T-helper 22 cell (primary cell): ENCODE data around the gene TUBB2A.
"Not testable (repeated sequence)": the region's sequence is repeated elsewhere in the genome, so short reads cannot be mapped to it uniquely, and the experiment has no call there.

ENCODE experiments used
- DNase-seq: peaks from one replicate; pipeline ENCODE4 v3.0.0-alpha.2; 2020; ENCODE audit warnings: low read depth

TUBB2A gene

GRCh38 chr6:3152689-3153088 is 4.7 kb downstream of the TUBB2A start:
- no peak for DNase-seq

- DNase-seq, result no peak
These were observed 5.7 kb downstream of the TUBB2A start for GRCh38 chr6:3151691-3152090.

DNA sequence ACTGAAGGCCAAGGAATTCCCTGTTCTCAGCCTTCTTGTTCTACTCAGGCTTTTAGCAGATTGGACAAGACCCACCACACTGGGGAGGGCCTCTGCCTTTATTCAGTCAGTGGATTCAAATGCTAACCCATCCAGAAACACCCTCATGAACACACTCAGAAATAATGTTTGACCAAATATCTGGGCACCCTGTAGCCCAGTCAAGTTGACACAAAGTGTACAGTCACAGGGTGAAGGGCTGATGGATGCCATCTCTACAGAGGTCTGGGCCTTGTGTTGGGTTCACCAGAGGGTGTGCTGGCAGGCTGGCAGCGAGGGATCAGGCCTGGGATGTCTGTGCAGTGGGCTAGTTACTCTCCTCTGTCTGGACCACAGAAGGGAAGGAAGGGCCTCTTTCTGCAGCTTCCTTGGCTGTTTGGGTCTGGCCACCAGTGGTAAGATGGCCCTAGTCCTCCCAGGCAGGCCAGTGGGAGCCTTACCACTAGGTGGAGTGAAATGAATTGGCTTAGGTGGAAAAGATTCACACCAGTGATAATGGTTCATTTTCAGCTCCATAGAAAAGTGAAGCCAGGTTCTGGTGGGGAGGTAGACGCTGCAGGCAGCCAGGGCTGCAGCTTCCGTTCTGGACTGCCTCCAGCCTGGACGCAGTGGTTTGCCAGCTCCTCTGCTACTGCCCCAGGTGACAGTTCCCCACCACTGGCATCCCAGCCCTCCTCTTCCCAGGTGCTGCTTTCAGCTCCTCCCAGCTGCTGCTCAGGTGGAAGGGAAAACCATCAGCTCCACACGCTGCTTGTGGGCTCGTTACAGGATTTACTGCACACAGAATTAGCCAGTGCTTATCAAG is 9.2 kb downstream of the TUBB2A start:
- no peak for DNase-seq

- DNase-seq, result no peak
These were observed 12.8 kb downstream of the TUBB2A start for GRCh38 chr6:3144571-3144970.

- no peak for DNase-seq
These were observed 14.2 kb downstream of the TUBB2A start for GRCh38 chr6:3143158-3143557.

DNA sequence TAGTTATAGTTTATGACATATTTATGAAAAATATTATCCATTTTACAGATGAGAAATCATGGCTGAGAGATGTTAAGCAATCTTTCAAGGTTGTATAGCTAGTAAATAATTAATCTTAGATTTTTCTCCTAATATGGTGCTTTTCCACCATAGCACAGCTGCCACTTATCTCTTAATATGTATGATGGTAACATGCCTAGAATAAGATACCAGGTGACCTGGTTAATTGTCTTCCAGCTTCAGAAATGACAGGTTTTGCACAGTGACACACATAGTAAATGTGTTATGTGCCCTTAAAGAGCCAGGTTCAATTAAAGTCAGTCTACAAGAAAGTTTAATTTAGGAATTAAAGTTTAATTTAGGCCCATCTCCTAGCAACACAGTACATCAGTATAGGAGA is 14.8 kb downstream of the TUBB2A start:
- no peak for DNase-seq

GRCh38 chr6:3140201-3140600 is 17.1 kb downstream of the TUBB2A start:
- DNase-seq, result no peak

- DNase-seq, result no peak
These were observed 18.0 kb downstream of the TUBB2A start for GRCh38 chr6:3139090-3139903.

- no peak for DNase-seq
These were observed 19.0 kb downstream of the TUBB2A start for GRCh38 chr6:3138341-3138740.

- not testable (repeated sequence) for DNase-seq
These were observed 19.5 kb downstream of the TUBB2A start for GRCh38 chr6:3137873-3138272.

GRCh38 chr6:3137057-3137777 is 20.1 kb downstream of the TUBB2A start:
- DNase-seq, result no peak

DNA sequence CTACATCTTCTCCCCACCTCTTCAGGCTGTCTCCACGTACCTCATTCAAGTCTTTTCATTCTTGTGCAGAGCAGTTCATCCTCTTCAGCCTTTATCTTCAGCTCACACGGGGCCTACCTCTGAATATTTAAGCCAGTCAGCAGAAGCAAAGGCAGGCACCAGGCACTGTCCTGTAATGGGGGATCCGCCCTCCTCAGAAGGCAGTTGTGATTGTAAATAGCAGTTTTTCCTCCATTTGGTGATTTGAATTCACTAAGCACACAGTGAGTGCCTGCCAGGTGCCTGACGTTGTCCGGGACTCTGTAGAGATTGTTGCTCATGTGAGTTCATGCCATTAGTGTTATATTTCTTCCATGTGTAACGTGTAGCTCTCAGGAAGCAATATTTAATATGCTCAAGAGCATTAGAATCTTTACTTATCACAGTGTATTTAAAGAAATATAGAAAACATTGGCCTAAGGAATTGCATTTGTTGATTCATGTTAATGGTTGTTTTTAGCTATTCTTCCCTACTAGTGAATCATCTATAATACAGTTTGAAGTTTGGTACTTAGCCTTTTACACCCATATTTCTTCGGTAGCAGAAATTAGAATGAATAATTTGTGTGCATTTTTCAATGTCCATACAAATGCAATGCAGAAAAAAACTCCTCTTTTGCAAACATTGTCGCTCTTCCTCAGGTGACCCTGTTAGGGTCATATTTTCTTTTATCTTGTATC is 20.9 kb downstream of the TUBB2A start:
- DNase-seq, result no peak

- DNase-seq, result no peak
These were observed 21.6 kb downstream of the TUBB2A start for GRCh38 chr6:3135668-3136291.

DNA sequence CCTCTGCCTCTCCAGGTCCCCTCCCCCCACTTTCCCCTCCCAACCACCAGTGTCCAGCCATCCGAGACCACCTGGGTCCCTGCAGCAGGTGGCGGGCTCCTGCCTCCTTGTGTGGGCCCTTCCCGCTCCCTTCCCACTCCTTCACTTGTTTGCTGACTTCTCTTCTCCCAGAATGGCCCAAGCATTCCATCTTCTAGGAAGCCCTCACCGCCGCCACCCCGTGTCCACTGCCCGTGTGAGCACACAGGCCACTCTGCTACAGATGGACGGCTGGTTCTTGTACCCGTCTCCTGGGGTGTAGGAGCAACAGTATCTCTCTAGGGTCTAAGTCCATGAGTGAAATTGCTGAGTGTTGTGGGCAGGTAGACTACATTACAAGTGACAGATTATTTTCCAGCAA is 23.8 kb downstream of the TUBB2A start:
- no peak for DNase-seq

GRCh38 chr6:3131695-3132094 is 25.6 kb downstream of the TUBB2A start:
- DNase-seq, result no peak

GRCh38 chr6:3128356-3129108 is 28.8 kb downstream of the TUBB2A start:
- DNase-seq, result no peak

DNA sequence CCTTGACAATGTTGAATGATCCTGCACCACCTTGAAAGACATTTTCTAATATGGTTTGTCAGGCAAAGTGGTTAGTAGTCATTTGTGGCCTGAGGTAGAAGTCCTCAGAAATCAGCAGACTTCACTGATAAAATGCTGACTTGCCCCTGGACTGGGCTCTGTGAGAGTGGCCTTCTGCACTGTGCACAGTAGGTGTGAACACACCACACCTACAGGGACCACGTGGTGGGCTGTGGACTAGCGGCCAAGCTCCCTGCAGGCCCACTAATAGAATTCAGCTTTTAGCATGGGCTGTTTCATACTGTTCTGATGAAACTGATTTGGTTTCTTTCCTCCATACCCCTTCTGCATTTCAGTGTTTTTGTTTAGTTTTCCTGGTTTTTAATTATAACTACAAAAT is 31.5 kb downstream of the TUBB2A start:
- DNase-seq, result no peak

DNA sequence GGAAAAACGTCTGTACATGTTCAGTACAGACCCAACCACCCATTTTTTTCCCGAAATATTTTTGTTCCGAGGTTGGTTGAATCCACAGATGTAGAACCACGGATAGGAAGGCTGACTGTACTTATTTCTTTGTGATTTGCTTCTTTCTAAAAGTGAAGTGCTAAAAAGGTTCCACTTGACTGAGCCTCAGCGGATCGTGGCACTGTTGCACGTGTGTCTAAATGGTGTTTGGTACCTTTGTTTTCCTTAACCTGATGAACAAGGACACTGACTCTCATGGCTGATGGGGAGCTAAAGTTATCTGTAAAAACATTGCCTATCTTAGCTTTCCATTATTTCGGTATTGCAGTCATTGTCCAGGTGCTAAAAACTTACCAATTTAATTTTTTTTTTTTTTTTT is 32.7 kb downstream of the TUBB2A start:
- DNase-seq, result no peak

DNA sequence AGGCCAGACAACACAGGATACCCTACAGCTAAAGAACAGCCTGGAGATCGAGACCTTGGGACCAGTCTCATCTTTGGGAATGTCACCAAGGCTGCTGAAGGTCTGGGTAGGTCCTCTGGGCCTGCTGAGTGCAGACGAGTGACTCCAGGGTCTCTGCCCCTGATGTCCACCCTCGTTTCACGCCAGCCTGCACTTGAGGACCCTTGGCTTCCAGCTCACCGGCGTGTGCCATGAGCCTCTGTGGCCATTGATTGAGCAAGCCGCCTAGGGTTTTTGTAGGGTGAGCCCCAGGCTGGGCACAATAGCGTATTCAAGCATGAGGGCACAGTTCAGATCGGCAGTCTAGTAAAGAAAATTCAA is 34.5 kb downstream of the TUBB2A start:
- DNase-seq, result no peak

- DNase-seq, result no peak
These were observed 36.6 kb downstream of the TUBB2A start for GRCh38 chr6:3120765-3121089.
